IPS-NIHi7 (cell line): ENCODE results near the gene DIP2A.
"Not testable (repeated sequence)": the region's sequence is repeated elsewhere in the genome, so short reads cannot be mapped to it uniquely, and the experiment has no call there.

ENCODE experiments used
- DNase-seq: peaks from one replicate; pipeline ENCODE4 v3.0.0; 2012; ENCODE audit warnings: mixed read lengths; ENCODE audit errors: extremely low spot score

Gene DIP2A

DNA sequence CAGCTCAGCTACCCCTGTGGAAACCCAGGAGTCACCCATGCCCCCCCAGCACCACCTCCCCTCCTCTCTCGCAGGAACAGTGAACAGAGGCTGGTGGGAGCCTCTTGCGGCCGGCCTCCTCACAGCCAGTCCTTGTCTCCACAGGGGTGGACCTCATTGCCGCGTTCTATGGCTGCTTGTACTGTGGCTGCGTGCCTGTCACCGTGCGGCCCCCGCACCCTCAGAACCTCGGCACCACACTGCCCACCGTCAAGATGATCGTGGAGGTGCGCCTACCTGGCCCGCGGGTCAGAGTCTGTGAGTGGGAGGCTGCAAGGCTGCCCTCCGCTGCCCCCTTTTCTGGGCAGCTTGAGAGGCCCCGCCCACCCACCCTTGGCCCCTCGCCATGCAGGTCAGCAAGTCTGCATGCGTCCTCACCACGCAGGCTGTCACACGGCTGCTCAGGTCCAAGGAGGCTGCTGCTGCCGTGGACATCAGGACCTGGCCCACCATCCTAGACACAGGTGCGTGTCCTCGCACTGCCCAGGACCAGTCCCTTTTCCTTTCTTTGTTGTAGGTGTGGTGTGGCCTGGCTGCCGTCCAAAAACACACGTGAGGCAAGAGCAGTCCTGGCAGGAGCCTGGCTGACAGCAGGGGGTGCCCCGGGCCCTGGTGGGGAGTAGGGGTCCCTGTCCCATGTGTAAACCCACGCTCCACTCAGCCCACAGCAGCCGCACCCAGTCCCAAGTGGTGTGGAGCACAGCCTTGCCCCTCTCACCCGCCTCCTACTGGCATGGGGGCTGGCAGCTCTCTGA, 95.9 kb downstream of the DIP2A start:
- DNase-seq = no peak

DNA sequence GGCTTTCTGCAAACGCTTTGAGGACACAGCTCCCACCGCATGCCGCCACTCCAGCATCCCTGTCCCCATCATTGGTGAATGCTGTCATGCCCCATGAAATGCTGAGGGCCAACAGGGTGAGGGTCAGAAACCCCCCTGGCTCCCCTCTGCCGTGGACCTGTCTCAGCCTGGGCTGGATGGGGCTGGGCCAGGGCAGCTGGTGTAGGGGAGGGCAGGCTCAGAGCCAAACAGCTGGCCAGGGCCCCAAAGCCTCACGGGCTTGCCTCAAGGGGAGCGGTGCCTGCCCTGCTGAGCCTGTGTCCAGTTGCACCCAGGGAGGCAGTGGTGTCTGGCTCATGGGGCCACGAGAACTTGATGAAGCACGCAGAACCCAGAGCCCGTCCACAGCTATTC, 96.5 kb downstream of the DIP2A start:
- DNase-seq = no peak

DNA sequence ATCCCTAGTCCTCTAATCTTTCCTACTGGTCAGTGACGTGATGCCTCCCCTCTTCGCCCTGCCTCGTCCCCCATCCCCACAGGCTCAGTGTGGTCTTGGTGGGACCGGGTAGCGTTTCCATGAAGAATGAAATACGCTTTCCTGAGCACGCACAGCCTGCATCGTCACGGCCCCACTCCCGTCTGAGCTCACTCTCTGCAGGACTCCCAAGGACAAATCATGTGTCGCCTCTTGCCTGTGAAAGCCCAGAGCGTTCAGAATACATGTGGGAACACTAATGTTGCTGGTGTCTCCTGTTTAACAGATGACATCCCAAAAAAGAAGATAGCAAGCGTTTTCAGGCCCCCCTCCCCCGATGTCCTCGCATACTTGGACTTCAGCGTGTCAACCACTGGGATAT, 97.0 kb downstream of the DIP2A start:
- no peak for DNase-seq

DNA sequence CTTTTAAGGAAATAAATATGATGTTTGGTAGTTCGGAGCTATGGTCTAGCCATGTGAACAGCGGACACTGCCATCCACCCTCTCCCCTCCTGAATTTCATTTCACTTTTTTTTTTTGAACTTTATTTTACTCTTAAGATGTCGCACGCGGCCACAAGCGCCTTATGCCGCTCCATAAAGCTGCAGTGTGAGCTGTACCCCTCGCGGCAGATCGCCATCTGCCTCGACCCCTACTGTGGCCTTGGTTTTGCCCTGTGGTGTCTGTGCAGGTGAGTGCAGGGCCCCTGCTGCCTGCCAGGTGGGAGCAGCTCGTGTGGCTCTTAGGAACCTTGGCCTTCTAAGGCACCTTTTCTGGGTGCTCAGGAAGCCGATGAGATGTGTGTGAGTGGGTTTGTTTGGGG, 98.1 kb downstream of the DIP2A start:
- DNase-seq = no peak

DNA sequence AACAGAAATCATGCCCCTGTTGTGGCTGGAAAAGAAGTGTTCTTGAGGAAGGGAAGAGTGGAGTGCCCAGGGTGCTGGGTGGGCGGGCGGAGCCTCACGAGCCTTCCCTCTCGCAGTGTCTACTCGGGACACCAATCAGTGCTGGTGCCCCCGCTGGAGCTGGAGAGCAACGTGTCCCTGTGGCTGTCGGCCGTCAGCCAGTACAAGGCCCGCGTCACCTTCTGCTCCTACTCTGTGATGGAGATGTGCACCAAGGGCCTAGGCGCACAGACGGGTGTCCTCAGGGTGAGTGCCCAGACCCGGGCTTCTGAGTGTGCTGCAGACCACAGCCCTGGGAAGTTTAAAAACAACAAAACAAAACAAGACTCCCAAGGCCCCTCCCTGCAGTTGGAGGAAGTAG, 98.8 kb downstream of the DIP2A start:
- no peak for DNase-seq

DNA sequence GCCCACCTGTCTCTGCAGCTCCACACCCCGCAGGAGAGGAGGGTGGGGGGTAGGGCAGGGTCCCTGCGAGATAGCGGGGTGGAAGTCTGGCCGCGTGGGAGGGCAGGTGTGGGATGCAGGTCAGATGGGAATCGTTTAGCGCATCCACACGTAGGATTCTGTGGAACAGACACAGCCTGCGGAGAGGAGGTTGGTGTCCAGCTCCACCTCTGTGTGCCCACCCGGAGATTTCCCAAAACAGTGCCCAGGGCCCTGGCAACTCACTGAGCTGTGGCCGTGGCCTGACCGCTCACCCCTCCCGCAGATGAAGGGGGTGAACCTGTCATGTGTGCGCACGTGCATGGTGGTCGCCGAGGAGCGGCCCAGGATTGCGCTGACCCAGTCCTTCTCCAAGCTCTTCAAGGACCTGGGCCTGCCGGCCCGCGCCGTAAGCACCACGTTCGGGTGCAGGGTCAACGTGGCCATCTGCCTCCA, 99.3 kb downstream of the DIP2A start:
- DNase-seq = no peak

DNA sequence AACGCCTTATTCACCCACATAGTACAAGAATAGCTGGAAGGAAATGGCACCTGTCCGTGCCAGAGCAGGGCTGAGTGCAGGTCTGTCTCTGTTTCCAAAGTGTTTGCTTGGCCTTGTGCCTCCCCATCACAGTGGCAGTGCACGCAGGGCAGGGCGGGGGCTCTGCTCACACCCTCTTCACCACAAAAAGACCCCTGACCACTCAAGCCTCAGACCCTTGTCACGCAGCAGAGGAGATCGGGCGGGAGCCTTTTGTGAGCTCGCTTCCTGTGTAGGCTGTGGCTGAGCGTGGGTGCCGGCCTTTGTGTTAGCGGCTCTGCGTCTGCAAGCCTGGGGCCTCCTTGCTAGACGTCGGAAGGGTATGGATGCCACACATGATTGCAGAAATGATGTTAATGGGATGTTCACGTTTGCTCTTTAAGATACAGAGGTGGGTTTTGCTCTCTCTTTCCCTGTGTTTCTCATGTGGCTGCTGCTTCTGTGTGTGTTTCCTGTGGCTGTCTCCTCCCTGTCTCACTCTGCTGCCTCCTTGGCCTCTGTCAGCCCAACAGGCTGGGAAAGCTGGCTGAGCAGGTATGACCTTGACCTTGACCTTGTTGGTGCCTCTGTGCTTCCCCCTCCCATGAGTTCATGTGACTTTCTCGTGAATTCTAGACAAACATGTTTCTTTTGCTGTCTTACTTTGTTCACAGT, 100.7 kb downstream of the DIP2A start:
- no peak for DNase-seq

DNA sequence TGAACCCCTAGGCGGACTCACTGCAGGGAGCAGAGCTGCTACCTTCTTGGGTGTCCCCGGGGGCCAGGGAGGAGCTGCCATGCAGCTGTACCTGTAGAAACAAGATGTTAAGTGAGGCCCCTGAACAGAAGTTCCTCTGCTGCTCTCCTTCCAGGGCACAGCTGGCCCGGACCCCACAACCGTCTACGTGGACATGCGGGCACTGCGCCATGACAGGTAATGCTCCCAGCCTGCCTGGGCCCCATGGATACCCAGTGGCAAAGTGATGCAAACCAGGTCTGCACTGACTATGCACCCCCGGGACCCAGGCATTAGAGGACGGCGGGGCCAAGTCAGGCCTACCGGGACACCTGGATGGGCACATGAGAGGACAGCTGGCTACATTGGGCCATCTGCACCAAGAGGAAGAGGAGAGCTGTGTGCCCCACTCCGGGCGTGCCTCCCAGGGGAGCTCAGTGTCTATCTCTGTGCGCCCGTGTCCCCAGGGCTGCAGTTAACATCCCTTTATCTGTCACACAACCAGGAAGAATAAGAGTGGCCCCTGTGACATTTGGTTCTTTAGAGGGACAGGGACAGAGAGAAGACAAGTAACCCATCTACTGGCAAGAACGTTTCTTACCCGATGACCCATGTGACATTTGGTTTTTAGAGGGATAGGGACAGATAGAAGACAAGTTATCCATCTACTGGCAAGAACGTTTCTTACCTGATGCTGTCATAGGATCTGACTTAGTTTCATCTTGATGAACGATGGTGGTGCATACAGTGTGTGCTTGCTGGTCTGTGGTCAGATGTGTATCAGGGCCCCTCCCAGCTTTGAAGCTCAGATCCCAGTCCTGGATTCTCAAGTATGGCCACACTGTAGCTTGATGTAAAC, 102.1 kb downstream of the DIP2A start:
- no peak for DNase-seq

DNA sequence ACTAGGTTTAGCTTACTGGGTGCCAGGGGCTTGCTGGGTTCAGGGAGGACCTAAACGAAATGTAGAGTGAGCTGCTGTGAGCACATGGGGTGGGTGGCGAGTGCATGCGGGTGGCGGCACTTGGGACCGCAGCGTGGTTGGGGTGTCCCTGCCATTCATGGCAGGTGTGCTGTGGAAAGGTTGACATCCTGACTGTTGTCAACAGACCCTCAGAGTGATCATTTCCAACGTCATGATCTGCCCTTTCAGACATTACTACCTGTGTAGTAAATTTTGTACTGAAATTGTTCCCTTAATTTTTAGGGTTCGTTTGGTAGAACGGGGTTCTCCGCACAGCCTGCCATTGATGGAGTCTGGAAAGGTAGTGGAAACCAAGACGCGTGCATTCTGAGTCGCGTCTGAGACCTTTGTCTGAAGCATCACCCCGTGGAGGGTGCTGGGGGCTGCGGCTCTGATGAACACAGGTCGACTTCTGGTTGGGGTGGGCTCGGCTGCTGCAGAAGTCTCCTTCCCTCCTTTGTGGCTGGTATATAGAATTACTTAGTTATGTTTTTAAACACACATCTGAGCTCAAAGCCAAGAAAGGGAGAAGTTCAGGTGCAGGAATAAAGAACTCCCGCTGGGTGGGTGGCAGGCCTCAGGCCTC, 102.9 kb downstream of the DIP2A start:
- no peak for DNase-seq

DNA sequence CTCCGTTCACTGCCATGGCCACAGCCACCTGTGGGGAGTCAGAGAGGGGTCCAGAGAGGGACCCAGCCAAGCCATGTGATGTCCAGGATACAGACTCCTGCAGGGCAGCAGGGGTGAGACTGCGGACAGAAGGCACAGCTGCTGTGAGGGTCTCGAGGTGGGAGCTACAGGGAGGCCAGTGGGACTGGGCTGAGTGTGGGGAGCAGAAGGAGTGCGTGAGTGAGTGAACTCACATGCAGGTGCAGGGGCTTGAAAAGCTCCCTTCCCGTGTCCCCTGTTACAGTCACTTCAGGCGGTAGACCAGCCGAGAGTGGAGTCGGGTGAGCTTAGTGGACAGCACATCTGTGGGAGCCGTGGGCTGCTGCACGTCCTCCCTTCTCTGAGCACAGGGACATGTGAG, 103.8 kb downstream of the DIP2A start:
- peak; percentile 6 for DNase-seq

DNA sequence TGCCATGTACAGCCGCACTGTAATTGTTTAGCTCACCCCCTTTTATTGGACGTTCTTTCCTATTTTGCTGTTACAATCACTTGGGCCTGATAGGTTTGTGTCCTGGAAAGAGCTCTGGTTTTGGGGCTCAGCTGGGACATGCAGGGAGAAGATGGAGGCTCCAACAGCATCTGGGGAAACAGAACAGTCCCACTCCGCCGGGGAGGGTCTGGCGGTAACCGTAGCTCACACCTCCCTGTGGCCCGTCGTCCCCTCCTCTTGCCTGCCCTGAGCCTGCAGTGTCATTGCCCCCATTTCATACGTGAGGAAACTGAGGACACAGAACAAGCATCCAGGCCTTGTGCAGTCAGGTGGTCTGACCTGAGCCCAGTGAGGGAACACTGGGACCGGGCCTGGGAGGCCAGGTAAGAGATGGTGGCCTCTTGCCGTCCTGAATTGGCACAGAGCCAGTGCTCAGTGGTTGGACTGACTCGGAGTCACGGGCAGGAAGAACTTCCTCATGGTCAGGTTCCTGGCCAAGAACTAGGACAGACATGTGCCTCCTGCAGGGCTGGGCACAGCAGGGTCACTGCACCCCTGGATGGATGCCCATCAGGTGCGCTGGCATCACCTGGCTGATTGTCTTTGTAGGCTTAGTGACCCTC, 104.4 kb downstream of the DIP2A start:
- peak; percentile 4 for DNase-seq

DNA sequence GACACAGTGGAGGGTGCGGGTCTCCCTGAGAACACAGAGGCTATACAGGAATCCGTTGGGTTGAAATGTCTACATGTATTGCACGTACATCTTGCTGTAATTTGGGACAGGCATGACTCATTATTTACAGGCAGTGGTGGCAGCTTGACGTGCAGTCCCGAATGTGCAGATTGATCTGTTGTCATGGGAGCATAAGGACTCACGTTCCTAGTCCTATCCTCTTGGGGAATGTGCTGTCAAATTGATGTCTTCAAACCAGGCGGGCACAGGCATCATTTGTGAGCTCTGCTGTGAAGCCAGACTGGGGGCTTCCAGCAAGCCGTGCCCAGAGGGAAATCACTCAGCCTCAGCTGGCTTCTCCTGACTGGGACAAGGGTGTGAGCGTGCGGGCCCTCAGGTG, 105.7 kb downstream of the DIP2A start:
- peak; percentile 5 for DNase-seq

DNA sequence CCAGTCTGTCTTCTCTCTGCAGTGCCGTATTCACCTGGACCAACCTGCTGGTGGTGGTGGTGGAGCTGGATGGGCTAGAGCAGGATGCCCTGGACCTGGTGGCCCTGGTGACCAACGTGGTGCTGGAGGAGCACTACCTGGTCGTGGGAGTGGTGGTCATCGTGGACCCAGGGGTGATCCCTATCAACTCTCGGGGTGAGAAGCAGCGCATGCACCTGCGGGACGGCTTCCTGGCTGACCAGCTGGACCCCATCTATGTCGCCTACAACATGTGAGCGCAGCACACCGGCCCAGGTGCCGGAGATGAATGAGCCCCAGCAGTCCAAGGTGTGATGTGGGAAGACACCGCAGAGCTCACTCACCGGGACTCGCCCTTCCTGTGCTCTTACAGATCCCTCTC, 108.7 kb downstream of the DIP2A start:
- peak; percentile 8 for DNase-seq

DNA sequence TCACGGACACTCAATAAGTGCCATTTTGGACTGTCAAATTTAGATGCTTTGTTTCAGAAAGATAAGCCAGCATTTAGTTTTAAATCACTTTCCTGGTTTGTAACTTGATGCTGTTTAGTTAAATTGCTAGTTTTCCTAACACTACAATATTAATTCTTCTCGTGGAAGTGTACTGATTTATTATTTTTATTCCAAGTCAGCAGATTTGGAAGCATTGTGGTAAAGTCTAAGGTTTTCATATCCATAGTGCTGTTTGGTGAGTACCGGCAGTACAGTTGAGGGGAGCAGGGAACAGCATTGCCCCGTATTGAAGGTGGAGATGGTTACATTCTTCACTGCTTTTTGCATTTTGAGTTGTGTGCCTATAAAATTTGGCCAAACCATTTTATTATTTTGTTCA, 109.9 kb downstream of the DIP2A start:
- peak; percentile 2 for DNase-seq

DNA sequence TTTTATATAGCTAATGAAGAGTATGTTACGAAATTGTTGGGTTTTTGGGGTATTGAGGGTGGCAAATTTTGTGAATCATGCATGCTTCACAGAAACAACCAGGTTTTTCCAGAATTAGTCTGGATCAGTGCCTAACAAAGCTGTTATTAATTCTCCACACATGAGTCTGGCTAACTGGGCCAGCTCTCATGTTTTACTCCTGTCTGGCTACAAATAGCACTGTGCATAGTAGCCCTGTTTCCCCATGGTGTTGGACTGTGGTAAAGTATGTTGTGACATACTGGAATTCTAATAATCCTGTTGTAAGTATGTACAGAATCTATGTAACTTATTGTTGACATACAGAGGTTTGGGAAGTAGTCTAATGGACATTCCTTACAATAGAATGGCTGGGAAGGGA, 110.4 kb downstream of the DIP2A start:
- DNase-seq = no peak

DNA sequence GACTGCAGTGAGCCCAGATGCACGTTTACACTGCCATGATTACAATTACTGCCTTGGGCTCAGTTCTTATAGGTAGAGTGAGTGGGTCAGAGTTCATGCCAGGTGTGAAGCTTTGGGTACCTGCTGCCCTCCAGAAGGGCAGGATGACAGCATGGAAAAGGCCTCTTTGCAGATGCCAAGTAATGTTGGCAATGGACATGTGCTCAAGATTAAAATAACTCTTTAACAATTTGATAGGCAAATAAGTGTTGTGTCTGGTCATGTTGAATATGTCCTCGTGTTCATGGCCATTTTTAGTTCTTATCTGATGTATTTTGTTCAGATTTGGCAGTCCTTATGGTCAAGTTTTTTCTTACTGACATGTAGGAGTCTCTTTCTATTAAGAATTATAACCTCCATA, 111.4 kb downstream of the DIP2A start:
- peak; percentile 1 for DNase-seq

DNA sequence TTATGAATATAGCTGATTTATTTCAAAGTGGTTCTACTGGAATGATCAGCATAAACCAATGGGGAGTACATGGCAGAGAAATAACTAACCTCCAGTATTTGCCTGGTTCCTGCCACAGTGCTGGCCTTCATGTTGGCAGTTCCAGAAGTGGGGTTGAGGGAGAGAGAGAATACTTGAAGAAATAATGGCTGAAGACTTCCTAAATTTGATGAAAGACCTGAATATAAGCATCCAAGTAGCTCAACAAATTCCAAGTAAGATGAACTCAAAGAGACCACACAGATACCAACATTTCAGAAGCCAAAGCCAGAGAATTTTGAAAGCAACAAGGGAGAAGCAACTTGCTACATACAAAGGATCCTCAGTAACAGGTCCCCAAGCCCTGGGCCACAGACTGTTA, 111.9 kb downstream of the DIP2A start:
- DNase-seq = no peak

DNA sequence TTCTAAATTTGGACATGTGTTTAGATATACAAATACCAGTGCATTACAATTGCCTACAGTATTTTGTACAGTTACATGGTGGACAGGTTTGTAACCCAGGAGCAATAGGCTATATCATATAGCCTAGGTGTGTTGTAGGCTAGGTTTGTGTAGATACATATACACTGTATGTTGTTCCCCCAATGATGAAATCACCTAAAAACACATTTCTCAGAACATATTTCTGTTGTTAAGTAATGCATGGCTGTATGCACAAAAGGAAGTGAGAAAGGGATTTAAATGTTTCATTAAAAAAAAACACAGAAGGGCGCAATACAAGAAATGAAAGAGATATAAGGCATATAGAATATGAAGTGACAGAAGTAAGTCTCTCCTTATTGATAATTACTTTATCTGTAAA, 114.2 kb downstream of the DIP2A start:
- DNase-seq = no peak

DNA sequence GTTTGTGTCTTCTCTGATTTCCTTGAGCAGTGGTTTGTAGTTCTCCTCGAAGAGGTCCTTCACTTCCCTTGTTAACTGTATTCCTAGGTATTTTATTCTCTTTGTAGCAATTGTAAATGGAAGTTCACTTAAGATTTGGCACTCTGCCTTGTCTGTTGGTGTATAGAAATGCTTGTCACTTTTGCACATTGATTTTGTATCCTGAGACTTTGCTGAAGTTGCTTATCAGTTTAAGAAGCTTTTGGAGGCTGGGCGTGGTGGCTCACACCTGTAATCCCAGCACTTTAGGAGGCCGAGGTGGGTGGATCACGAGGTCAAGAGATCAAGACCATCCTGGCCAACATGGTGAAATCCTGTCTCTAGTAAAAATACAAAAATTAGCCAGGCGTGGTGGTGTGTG, 119.1 kb downstream of the DIP2A start:
- not testable (repeated sequence) for DNase-seq

DNA sequence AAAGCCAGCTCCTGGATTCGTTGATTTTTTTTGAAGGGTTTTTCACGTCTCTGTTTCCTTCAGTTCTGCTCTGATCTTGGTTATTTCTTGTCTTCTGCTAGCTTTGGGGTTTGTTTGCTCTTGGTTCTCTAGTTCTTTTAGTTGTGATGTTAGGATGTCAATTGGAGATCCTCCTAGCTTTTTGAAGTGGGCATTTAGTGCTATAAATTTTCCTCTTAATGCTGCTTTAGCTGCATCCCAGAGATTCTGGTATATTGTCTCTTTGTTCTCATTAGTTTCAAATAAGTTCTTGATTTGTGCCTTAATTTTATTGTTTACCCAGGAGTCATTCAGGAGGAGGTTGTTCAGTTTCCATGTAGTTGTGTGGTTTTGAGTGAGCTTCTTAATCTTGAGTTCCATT, 120.7 kb downstream of the DIP2A start:
- DNase-seq = not testable (repeated sequence)

DNA sequence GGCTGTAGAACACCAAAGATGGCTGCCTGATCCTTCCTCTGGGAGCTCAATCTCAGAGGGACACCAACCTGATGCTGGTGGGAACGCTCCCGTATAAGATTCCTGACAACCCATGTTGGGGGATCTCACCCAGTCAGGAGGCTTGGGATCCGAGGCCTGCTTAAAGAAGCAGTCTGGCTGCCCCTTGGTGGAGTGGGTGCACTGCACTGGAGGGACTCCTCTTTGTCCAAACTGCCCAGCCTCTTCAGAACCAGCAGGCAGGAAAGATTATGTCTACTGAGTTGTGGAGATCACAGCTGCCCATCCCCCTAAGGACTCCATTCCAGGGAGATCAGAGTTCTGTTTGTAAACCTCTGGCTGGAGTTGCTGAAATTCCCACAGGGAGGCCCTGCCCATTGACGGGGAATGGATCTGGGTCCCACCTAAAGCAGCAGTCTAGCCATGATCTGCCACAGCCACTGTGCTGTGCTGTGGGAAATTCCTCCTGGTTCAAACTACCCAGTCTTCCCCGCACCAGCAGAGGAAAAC, 123.2 kb downstream of the DIP2A start:
- DNase-seq = no peak
